HL-60 (cell line): ENCODE data around the gene CDK3.

Experiments used
- DNase-seq, 2 experiments: peaks; one replicate each; pipeline ENCODE4 v3.0.0-alpha.2; 2010 to 2020; ENCODE audit warnings: low read depth in 1 of 2, low spot score in 1 of 2
- H3K27ac ChIP-seq: fragments of 250-450 bp; sonication (Bioruptor Pico); replicated peaks from 2 replicates; pipeline ENCODE4 v1.5.1; 2020; ENCODE audit warnings: mild to moderate bottlenecking, moderate library complexity
- H3K27me3 ChIP-seq: fragments of 250-450 bp; sonication (Bioruptor Pico); 2 replicates; pipeline ENCODE4 v1.5.1; 2021; ENCODE audit warnings: mild to moderate bottlenecking, moderate library complexity; ENCODE audit not compliant: insufficient read depth, poor library complexity, severe bottlenecking
- H3K4me3 ChIP-seq: replicated peaks from 2 replicates; pipeline ENCODE4 v1.5.1; 2011; ENCODE audit warnings: mild to moderate bottlenecking, control low read depth, low read length; ENCODE audit not compliant: insufficient read depth
- GABPA ChIP-seq: IDR thresholded peaks from 2 replicates; pipeline ENCODE4 v1.6.1; 2012; ENCODE audit warnings: low read depth
- POLR2AphosphoS5 ChIP-seq: IDR thresholded peaks from 2 replicates; pipeline ENCODE4 v1.6.1; 2012; ENCODE audit warnings: low read depth
- SPI1 ChIP-seq: IDR thresholded peaks from 2 replicates; pipeline ENCODE4 v1.6.1; 2012; ENCODE audit warnings: low read depth, mild to moderate bottlenecking, borderline replicate concordance
- TF ChIP-seq, protein P1 (sequence below): IDR thresholded peaks from one replicate; pipeline ENCODE4 v1.5.1; 2011; ENCODE audit warnings: low read length, control low read depth, inconsistent platforms; ENCODE audit not compliant: insufficient read depth
- TF ChIP-seq, protein P2 (sequence below): IDR thresholded peaks from 2 replicates; pipeline ENCODE4 v1.6.1; 2012; ENCODE audit warnings: low read depth; ENCODE audit not compliant: insufficient replicate concordance

CDK3 gene

DNA sequence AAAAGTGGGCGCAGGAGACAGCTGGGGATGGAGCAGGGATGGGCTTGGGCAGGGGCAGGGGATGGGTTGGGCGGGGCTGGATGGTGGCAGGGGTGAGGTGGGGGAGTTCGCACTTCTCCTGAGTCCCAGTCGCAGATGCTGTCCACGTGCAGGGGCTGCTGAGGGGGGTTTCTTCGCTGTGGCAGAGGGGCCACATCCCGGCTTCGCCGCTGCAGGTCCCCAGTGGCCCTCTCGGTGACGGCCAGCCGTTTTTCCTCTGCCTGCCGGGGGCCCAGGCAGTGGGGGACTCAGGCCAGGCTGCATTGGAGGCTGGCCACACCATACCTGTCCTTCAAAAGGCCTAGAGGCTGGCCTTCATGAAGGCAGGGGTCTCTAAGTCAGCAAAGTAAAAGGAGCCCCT lies 18.1 kb downstream of the CDK3 start:
- H3K27me3 ChIP-seq, result no peaks in the 10 kb centered on the region
- H3K4me3 ChIP-seq, result no peak overlapping the region
- DNase-seq, result no peak
- no peak overlapping the region for H3K27ac ChIP-seq
- TF ChIP-seq SPI1 (no peak), POLR2AphosphoS5 (no peak), GABPA (no peak)
- TF ChIP-seq, protein P1, sequence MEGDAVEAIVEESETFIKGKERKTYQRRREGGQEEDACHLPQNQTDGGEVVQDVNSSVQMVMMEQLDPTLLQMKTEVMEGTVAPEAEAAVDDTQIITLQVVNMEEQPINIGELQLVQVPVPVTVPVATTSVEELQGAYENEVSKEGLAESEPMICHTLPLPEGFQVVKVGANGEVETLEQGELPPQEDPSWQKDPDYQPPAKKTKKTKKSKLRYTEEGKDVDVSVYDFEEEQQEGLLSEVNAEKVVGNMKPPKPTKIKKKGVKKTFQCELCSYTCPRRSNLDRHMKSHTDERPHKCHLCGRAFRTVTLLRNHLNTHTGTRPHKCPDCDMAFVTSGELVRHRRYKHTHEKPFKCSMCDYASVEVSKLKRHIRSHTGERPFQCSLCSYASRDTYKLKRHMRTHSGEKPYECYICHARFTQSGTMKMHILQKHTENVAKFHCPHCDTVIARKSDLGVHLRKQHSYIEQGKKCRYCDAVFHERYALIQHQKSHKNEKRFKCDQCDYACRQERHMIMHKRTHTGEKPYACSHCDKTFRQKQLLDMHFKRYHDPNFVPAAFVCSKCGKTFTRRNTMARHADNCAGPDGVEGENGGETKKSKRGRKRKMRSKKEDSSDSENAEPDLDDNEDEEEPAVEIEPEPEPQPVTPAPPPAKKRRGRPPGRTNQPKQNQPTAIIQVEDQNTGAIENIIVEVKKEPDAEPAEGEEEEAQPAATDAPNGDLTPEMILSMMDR, result no peak
- TF ChIP-seq, protein P2, sequence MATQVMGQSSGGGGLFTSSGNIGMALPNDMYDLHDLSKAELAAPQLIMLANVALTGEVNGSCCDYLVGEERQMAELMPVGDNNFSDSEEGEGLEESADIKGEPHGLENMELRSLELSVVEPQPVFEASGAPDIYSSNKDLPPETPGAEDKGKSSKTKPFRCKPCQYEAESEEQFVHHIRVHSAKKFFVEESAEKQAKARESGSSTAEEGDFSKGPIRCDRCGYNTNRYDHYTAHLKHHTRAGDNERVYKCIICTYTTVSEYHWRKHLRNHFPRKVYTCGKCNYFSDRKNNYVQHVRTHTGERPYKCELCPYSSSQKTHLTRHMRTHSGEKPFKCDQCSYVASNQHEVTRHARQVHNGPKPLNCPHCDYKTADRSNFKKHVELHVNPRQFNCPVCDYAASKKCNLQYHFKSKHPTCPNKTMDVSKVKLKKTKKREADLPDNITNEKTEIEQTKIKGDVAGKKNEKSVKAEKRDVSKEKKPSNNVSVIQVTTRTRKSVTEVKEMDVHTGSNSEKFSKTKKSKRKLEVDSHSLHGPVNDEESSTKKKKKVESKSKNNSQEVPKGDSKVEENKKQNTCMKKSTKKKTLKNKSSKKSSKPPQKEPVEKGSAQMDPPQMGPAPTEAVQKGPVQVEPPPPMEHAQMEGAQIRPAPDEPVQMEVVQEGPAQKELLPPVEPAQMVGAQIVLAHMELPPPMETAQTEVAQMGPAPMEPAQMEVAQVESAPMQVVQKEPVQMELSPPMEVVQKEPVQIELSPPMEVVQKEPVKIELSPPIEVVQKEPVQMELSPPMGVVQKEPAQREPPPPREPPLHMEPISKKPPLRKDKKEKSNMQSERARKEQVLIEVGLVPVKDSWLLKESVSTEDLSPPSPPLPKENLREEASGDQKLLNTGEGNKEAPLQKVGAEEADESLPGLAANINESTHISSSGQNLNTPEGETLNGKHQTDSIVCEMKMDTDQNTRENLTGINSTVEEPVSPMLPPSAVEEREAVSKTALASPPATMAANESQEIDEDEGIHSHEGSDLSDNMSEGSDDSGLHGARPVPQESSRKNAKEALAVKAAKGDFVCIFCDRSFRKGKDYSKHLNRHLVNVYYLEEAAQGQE, result no peak

DNA sequence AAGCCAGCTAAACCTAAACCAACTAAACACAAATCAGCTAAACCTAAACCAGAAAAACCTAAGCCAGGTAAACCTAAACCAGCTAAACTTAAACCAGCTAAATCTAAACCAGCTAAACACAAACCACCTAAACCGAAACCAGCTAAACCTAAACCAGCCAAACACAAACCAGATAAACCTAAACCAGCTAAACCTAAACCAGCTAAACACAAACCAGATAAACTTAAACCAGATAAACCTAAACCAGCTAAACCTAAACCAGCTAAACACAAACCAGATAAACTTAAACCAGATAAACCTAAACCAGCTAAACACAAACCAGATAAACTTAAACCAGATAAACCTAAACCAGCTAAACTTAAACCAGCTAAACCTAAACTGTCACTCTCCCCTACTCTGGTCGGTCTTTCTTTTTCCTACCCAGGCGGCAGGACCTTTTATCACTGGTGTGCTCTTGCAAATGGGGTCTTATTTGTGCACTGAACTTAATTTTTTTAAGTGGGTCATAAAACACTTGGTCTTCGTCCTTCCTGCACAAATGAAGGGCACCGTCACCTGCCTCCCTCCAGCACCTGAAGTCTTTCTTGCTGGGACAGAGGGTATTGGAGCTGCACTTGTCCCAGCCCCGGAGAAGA lies 19.3 kb downstream of the CDK3 start:
- no peak for DNase-seq
- no peak overlapping the region for H3K4me3 ChIP-seq
- TF ChIP-seq SPI1 (no peak), GABPA (no peak), POLR2AphosphoS5 (no peak)
- TF ChIP-seq, protein P1, result no peak
- TF ChIP-seq, protein P2, result no peak
- no peaks in the 10 kb centered on the region for H3K27me3 ChIP-seq
- H3K27ac ChIP-seq, result no peak overlapping the region

DNA sequence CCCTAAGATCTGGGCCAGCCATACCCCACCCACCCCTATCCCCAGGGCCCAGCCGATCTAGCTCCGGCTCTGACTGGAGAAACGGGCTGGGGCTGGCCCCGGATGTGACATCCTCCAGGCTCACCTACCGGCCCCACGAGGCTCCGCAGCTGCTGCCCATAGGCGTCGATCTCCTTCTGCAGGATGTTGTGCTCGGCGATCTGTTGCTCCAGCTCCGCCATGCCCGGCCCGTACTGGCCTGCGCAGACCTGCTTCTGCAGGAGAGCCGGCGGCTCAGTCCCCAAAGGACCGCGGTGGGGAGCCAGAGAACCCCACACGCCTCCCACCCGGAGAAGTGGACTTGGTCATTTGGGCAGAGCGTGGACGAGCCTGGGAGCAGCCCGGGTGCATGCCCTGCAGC lies 21.6 kb downstream of the CDK3 start:
- Histone ChIP-seq H3K27ac (no peak overlapping the region), H3K4me3 (no peak overlapping the region), H3K27me3 (no peaks in the 10 kb centered on the region)
- no peak for DNase-seq
- no peak for TF ChIP-seq POLR2AphosphoS5
- TF ChIP-seq GABPA, result no peak

DNA sequence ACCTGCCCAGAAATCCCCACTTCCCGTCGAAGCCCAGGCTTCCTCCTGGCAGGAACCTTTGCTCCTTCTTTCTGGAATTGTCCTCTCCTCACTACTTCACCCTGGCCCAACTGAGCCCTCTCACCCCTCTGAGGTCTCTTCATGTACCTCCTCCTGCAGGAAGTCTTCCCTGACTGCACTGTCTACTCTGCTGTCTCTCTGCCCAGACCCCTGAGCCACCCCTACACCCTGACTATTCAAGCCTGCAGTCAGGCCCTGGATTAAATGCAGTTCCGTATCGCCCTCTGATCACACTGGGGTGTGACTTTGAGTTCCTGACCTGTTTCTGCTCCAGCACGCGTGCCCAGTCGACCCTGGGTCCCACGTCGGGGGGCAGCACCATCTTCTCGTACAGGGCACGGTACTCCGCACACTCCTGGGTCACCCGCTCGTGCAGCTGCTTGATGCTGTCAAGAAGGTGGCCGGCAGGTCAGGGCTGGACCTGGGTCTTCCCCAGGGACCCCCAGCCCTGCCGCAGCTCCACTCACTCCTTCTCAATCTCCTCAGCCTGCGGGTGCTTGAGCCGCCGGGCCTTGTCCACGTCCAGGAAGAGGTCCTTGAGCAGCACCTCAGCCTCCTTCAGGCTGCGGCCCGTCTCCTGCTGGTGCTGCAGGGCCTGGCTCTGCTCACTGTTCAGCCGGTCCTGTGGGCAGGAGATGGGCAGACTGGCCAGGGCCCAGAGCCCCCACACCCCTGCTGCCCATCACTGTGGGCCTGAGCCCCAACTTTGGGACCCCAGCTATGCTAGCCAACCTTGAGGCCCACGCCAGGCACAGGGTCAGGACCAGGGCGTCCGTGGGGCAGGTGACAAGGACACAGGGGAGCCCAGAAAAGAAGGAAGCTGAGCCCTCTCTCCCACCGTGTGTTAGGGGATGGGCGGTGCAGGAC lies 22.6 kb downstream of the CDK3 start:
- TF ChIP-seq GABPA, result no peak
- TF ChIP-seq, protein P1, result no peak
- TF ChIP-seq SPI1, result no peak
- TF ChIP-seq POLR2AphosphoS5, result no peak
- TF ChIP-seq, protein P2, result no peak
- H3K4me3 ChIP-seq, result no peak overlapping the region

More for the DNA sequence above, 22.6 kb downstream of the CDK3 start:
- no peak for DNase-seq
- Histone ChIP-seq H3K27me3 (no peaks in the 10 kb centered on the region), H3K27ac (no peak overlapping the region)
